RKO (cell line): ENCODE data around the gene VPS13A.
"Not testable (repeated sequence)": the region's sequence is repeated elsewhere in the genome, so short reads cannot be mapped to it uniquely, and the experiment has no call there.

Source experiments
- DNase-seq: peaks from one replicate; pipeline ENCODE4 v3.0.0-alpha.2; 2016; ENCODE audit warnings: low spot score

VPS13A gene

DNA sequence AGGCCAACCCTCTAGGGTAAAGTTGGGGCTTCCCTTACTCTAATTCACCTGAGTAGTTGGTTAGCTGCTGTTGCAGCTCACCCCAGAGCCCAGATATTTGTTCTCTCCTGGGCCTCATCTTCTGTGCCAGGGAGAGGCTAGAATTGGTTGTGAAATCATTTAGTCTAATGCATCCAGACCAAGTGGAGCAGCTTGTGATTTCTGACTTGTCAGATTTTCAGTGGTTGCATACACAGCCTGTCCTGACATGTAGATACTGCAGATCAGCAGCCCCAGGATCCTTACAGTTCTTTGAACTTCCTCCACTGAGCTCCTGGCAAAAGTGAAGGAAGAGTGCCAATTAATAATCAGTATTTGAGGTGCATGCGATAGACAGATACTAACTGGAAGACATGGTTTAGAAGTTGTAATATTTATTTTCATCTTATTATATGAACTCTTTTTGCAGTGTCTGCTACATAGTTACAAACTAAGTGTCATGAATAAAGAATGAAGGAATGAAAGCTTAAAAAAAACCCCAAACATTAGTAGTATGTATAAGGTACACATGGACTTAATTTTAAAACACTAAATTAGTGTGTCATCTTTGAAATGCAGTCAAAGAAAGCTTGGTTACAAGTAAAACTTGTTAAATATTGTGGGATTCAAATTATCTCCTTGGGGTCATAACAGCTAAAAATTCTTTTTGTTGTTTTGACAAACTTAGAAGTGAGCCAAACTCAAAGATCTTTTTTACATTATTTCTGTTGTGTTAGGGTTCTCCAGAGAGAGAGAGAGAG is 128.5 kb downstream of the VPS13A start:
- no peak for DNase-seq

GRCh38 chr9:77307166-77307565 is 129.8 kb downstream of the VPS13A start:
- DNase-seq, result no peak

- no peak for DNase-seq
Measured at GRCh38 chr9:77316058-77316457, 138.7 kb downstream of the VPS13A start.

DNA sequence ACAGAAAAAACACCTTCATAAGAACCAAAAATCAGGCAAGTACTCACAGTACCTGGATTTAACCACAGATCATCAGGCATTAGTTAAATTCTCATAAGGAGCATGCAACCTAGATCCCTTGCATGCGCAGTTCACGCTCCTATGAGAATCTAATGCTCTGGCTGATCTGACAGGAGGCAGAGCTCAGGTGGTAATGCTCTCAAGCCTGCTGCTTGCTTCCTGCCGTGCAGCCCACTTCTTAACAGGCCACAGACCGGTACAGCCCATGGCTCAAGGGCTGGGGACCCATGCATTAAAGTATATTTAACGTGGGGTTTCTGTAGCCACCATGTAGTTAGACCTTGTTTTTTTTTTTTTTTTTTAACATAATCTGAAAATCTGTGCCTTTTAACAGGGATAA is 147.7 kb downstream of the VPS13A start:
- DNase-seq, result no peak

DNA sequence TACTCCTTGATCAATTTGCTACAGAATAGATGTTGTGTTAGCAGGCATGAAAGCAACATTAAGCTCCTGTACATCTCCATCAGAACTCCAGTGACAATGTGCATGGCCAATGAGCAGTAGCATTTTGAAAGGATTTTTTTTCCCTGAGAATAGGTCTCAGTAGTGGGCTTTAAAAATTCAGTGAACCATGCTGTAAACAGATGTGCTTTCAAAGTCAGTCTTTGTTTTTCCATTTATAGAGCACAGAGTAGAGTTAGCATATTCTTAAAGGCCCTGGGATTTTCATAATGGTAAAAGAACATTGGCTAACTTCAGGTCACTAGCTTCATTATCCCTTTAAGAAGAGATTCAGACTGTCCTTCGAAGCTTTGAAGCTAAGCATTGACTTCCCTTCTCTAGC is 150.8 kb downstream of the VPS13A start:
- DNase-seq, result no peak

DNA sequence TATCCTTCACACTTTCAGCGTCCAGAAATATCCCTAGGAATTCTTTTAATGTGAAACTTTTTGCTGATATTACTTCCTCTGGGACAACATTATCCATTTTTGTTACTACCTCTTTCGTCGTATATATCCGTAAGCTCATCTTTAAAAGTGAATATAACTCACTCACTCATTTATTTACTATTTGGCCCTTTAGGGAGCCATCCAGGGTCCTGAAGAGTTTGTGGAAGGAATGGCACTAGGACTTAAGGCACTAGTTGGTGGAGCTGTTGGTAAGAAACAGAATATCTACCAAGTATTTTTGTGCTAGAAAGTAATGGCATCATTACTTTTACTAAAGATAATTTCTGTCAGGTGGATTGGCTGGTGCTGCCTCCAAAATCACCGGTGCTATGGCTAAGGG is 192.7 kb downstream of the VPS13A start:
- DNase-seq, result no peak

- peak; percentile 20 for DNase-seq
Measured at GRCh38 chr9:77374266-77374665, 196.9 kb downstream of the VPS13A start.

- no peak for DNase-seq
Measured at GRCh38 chr9:77375956-77376532, 198.7 kb downstream of the VPS13A start.

- DNase-seq, result peak; percentile 75
Measured at GRCh38 chr9:77384406-77384805, 207.1 kb downstream of the VPS13A start.

- DNase-seq, result no peak
Measured at GRCh38 chr9:77386187-77386586, 208.9 kb downstream of the VPS13A start.

DNA sequence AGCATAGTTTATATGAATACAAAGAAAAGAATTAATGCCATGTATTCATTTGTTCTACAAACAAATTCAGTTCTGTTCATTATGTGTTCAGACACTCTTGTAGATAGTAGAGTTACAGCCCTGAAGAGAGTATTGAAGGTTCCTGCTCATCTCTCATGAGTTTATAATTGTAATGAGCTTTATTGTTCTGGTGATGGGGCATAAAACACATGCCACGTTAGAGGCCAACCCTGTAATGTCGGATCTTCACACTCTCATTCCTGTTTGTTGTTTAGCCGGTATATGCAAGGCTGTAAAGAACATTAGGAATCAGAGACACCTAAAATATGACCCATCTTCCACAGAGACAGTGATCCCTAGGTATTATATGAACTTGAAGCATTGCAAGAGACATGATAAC is 214.5 kb downstream of the VPS13A start:
- no peak for DNase-seq

DNA sequence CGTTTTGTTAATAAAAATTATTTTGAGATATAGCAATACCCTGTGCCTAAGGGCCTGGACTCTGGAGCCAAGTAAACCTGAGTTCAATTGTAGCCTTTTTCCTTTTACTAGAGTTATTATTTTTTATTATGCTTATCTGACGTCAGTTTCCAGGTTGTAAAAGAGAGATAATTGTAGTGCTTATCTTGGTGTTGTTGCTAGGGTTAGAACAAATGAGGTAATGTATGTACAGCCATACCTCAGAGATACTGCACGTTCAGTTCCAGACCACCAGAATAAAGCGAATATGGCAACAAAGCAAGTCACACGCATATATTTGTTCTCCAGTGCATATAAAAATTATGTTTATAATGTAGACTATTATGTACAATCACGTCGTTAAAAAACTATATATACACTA is 215.0 kb downstream of the VPS13A start:
- DNase-seq, result no peak

- DNase-seq, result not testable (repeated sequence)
Measured at GRCh38 chr9:77398581-77398980, 221.2 kb downstream of the VPS13A start.

DNA sequence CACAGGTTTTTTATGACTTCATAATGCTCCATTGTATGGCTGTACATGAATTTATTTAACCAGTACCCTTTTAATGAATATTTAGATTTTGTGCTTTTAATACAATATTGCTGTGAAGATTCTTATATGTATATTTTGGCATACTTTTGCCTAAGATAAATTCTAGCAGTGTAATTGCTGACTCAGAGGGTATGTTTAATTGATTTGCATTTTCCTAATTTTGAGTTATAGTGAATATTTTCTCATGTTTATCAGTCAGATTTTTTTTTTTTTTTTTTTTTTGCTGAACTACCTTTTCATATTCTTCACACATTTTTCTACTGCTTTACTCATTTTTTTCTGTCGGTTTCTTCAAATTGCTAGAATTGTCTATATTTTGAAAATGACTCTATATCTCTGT is 222.6 kb downstream of the VPS13A start:
- DNase-seq, result no peak

DNA sequence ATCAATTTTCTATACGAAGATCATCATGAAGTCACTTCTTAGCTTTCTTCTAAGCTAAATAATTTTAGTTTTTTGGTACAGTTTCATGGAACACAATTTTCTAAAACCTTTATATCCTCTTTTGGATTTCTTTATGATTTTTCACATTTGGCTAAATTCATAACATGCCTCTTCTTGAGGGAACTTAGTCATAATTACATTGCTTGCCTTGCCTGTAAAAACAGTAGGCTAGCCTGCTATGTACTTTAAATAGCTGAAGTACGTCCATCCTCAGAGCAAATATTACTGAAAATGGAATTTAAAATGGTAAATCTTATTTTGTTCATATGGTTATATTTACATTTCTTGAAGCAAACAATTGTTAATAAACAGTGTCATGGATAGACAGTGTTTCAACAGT is 225.0 kb downstream of the VPS13A start:
- DNase-seq, result no peak

DNA sequence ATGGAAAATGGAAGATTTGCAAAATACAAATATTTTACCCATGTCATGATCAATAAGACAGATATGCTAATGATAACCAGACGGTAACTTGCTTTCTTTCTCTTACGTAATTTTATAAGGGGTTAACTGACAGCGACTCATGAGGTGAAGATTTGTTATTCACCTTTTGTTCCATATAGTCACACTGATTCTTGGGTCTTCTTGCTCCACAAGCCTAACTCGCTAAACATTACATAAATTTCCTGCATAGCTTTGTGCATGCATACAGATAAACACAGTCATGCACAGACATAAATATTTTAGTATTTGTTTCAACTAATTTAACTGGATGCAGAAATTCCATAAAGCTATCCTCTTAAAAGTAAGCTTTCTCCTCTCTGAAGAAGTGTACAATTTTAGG is 225.9 kb downstream of the VPS13A start:
- DNase-seq, result no peak

GRCh38 chr9:77408521-77408920 is 231.2 kb downstream of the VPS13A start:
- DNase-seq, result not testable (repeated sequence)

DNA sequence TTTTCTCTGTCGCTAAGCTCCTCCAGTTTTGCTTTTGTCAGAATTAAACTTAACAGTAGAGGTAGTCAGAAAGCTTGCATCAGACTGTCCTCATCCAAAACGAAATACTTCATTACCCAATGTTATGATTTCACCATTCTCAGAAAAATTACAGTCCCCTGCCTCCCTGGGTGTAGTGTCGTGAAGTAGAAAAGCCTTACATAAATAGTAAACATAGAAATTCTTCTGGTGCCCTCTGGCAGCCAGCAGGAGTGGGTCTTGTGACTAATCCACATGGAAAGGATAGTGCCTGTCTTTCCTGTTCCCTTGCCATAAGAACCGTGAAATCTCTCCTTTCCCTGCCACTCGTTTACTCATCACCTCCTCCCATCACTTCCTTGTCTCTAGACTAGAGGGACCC is 240.2 kb downstream of the VPS13A start:
- no peak for DNase-seq

DNA sequence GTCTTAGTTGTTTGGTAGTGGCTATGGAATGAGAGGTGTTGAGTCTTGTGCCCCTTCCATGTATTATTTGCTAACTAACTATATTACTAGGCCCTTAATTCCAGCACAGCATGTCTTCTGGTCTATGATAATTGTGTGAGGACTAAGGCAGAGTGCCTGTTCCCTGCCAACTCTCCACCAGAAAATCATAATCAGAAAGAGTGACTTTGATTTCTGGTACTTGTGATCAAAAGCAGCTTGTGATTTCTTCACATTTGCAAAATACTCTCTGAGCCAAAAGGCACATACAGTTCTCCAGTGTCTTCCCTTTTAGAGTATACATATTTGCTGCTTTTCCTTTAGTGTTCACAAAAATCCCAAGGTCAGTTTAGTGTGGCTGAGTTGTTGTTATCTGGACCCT is 240.9 kb downstream of the VPS13A start:
- DNase-seq, result no peak

DNA sequence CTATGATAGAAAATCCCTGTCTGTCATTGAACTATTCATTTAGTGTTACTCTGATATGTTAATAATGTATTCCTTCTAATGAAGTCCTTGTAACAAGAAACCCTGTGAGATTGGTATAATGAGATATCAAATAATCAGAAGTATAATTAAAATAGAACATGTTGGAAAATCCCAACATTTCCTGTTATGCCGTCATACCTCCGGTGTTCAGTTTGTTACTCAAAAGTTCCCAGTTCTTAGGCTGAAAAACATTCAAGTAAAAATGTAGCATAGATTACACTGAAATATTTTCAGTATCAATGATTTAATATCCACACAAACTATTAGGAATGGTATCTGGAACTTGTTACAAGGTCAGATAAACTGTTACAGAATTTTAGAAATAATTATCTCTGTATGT is 243.3 kb downstream of the VPS13A start:
- no peak for DNase-seq

DNA sequence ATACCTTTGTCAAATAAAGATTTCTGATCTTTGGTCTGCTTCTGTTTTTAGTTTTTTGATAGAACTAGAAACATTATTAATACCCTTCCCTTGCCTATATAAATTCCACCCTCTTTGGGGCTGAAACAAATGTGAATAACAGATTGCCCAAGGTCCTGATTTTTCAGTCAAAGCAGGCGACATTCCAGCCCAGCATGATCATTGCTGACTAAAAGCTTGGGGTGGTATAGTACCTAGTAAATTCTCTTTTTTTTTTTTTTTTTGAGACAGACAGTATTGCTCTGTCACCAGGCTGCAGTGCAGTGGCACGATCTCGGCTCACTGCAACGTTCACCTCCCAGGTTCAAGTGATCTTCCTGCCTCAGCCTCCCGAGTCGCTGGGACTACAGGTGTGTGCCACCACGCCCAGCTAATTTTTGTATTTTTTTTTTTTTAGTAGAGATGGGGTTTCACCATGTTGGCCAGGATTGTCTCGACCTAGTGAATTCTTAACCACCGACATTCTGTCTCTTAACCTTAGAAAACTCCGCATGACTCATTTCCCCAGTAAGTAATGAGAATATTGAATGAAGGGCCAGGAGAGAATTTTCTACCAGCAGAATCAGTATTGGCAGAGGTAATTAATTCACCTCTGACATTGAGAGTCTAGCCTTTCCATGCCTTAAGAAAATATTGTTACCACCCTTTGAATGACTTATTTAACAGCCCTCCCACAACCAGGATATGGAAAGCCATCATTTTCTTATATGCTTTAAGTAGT is 244.4 kb downstream of the VPS13A start:
- no peak for DNase-seq

GRCh38 chr9:77422969-77423368 is 245.6 kb downstream of the VPS13A start:
- DNase-seq, result no peak

- DNase-seq, result no peak
Measured at GRCh38 chr9:77423841-77424240, 246.5 kb downstream of the VPS13A start.
